ENCODE data around the gene RNF135. TPM values are rescaled to one million over a fixed set of nuclear protein-coding genes. Genes with fewer than 3 reads are reported as not detected.

Gene RNF135
- total and polyA plus RNA-seq, 2 of the 4 experiments (the other 2 are of a cell fraction): 5.9 to 9.0 TPM

DNA sequence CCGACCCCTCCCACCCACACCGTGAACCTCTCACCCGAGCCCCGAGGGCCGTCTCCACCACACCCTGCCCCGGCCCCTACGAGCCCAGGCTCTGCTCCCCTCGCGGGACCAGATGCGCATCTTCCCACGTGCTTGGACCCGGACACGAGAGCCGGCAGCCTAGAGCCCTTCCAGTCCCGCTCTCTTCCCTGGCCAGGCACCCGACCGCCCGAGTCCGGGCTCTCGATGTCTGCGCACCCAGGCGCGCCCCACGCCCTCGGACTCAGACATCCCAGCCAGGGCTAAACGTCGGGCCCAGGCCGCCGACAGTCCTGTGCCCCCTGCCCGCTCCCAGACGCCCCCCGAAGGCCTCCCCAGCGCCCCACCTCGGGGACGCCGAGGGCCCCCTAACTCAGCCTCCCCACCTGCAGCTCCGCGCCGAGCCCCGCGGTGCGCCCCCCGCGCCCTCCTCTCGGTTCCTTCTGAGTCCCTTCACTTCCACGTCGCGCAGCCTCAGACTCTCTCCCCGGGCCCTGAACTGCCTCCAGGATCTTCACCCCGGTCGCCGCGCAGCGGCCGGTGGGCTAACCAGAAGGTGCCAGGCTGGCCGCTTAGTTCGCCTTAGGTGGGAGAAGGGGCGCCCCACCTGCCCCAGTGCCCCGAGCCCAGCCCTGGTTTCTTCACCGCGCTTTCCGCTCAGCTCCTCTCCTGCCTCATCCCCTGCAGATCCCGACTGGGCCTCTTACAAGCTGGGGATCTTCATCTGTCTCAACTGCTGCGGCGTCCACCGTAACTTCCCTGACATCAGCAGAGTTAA lies 48.4 kb upstream of the RNF135 start:
- H3K4me1 ChIP-seq (ENCODE audit: control insufficient read depth, insufficient read depth, low read length): peaks cover 5% of the 10 kb centered on the region
- H3K4me2 ChIP-seq (ENCODE audit: low read depth, low read length): peak overlapping the region; percentile 65
- H3K18ac ChIP-seq (ENCODE audit: low read depth, low read length): no peak overlapping the region
- H3K9ac ChIP-seq (ENCODE audit: low read depth, low read length): no peak overlapping the region
- in situ Hi-C loops (cut with MboI; ENCODE audit: low sequenced_read_pairs): no loop called here
- ChIA-PET POLR2A (ENCODE audit: unreplicated experiment) (no interaction called here), CTCF (no interaction called here)
- H2AFZ ChIP-seq (replicated peaks; ENCODE audit: low read length, poor library complexity): peak overlapping the region; percentile 77
- peaks cover 6% of the 10 kb centered on the region for H3K9me1 ChIP-seq (ENCODE audit: insufficient read depth, low read length)
- H3K36me3 ChIP-seq (ENCODE audit: control insufficient read depth, insufficient read depth, low read length): no peaks in the 10 kb centered on the region
- WGBS, 2 experiments (ENCODE audit: extremely low coverage in 2 of 2, insufficient read length in 1 of 2): 3% methylated on average over 16 of the region's 66 CpGs; no CpG with 5 or more reads in 1 of the 2 experiments
- ATAC-seq (ENCODE audit: low read depth) (peak; percentile 52), DNase-seq (no peak)
- H3K14ac ChIP-seq (replicated peaks; ENCODE audit: low read depth, low read length): no peak overlapping the region
- H2BK20ac ChIP-seq (ENCODE audit: low read depth, low read length): no peak overlapping the region
- H4K91ac ChIP-seq (ENCODE audit: insufficient read depth, low read depth, low read length): no peak overlapping the region
- H3K23ac ChIP-seq (ENCODE audit: low read depth, low read length): peak overlapping the region; percentile 11; the same call in 1 of the 2 replicates
- H2BK5ac ChIP-seq (ENCODE audit: low read depth, low read length, poor library complexity, severe bottlenecking): no peak overlapping the region
- BruUV-seq (replicated peaks): no TSS peak
- H3K27ac ChIP-seq (ENCODE audit: insufficient read depth, low read length): no peak overlapping the region
- H2BK15ac ChIP-seq (ENCODE audit: low read depth, low read length): no peak overlapping the region
- no peak overlapping the region for H2AK5ac ChIP-seq (ENCODE audit: low read depth, low read length)
- H3K79me1 ChIP-seq (ENCODE audit: low read depth in 1 of 2, low read length in 2 of 2): 0 out of 4 replicates have a peak, but pooled peaks cover 0 to 5% of the 10 kb centered on the region in 2 experiments
- H3K4me3 ChIP-seq (ENCODE audit: insufficient read depth, low read depth, low read length): peak overlapping the region; percentile 1; the same call in 1 of the 2 replicates
- H3K27me3 ChIP-seq (ENCODE audit: control insufficient read depth, insufficient read depth, low read length): peaks cover 13% of the 10 kb centered on the region
- H3K56ac ChIP-seq (ENCODE audit: extremely low read depth, insufficient read depth, low read length): no peak overlapping the region
- H4K8ac ChIP-seq (ENCODE audit: low read depth in 2 of 2, low read length in 2 of 2): peak overlapping the region in 1 of 2 experiments; percentile 40; a peak in 1 of 4 replicates
- TF ChIP-seq FOS (IDR thresholded peaks at IDR 0.05; ENCODE audit: low read depth, low read length) (no peak), BHLHE40 (IDR thresholded peaks at IDR 0.05; ENCODE audit: low read depth, low read length) (no peak), SMC3 (IDR thresholded peaks at IDR 0.05; ENCODE audit: low read depth, low read length) (no peak), MXI1 (IDR thresholded peaks at IDR 0.05; ENCODE audit: borderline replicate concordance, low read depth, low read length) (no peak), NFE2L2 (IDR thresholded peaks at IDR 0.05; ENCODE audit: low read depth, low read length) (no peak), ELK1 (IDR thresholded peaks at IDR 0.05; ENCODE audit: borderline replicate concordance, low read depth, low read length) (no peak), MAZ (IDR thresholded peaks at IDR 0.05; ENCODE audit: borderline replicate concordance, low read depth, low read length) (no peak), POLR2A (IDR thresholded peaks at IDR 0.05; ENCODE audit: low read depth, low read length) (no peak), CHD1 (IDR thresholded peaks at IDR 0.05; ENCODE audit: low read depth, low read length) (no peak), CEBPB (IDR thresholded peaks at IDR 0.05; ENCODE audit: low read depth, low read length) (no peak), CTCF (conservative IDR thresholded peaks at IDR 0.05; ENCODE audit: low read depth, low read length) (no peak), RFX5 (IDR thresholded peaks at IDR 0.05; ENCODE audit: low read depth, low read length) (no peak), RAD21 (IDR thresholded peaks at IDR 0.05; ENCODE audit: low read length) (no peak), RCOR1 (IDR thresholded peaks at IDR 0.05; ENCODE audit: insufficient replicate concordance, low read length) (no peak)
- TF ChIP-seq, protein P1, sequence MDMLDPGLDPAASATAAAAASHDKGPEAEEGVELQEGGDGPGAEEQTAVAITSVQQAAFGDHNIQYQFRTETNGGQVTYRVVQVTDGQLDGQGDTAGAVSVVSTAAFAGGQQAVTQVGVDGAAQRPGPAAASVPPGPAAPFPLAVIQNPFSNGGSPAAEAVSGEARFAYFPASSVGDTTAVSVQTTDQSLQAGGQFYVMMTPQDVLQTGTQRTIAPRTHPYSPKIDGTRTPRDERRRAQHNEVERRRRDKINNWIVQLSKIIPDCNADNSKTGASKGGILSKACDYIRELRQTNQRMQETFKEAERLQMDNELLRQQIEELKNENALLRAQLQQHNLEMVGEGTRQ (IDR thresholded peaks at IDR 0.05; ENCODE audit: low read depth, low read length): no peak
- no peaks in the 10 kb centered on the region for H4K20me1 ChIP-seq (ENCODE audit: insufficient read depth, low read length)
- H2BK120ac ChIP-seq (ENCODE audit: low read depth, low read length): no peak overlapping the region
- dilution Hi-C loops (cut with HindIII; ENCODE audit: low sequenced_read_pairs, unreplicated experiment): no loop called here
- H4K5ac ChIP-seq (ENCODE audit: low read depth, low read length): no peak overlapping the region
- H3K4ac ChIP-seq (ENCODE audit: low read depth, low read length): no peak overlapping the region; the same call in 1 of the 2 replicates
- H2AK9ac ChIP-seq (replicated peaks; ENCODE audit: low read depth, low read length, poor library complexity): peak overlapping the region; percentile 25
- no peaks in the 10 kb centered on the region for H3K9me3 ChIP-seq (ENCODE audit: control insufficient read depth, insufficient read depth, low read length)
- intact Hi-C loops (cut with micrococcal nuclease): no loop called here

Data from IMR-90 (cell line).